GM21529 (cell line): Measurements from ENCODE around the gene LUC7L2.
"Not testable (repeated sequence)": the region's sequence is repeated elsewhere in the genome, so short reads cannot be mapped to it uniquely, and the experiment has no call there.

Source experiments
- ATAC-seq: cut with Tn5 transposase; IDR thresholded peaks from one replicate; pipeline ENCODE4 v1.9.1; 2021; ENCODE audit not compliant: unreplicated experiment

LUC7L2 gene

GRCh38 chr7:139354729-139355128, 5.0 kb upstream of the LUC7L2 start:
- ATAC-seq, result no peak

GRCh38 chr7:139355320-139355719, 4.4 kb upstream of the LUC7L2 start:
- ATAC-seq, result no peak

- ATAC-seq, result not testable (repeated sequence)
Observed at GRCh38 chr7:139357729-139358506, 1.8 kb upstream of the LUC7L2 start.

- ATAC-seq, result peak; percentile 15
Observed at GRCh38 chr7:139358541-139359365, 941 bp upstream of the LUC7L2 start.

GRCh38 chr7:139360210-139360947, 685 bp downstream of the LUC7L2 start:
- peak; percentile 73 for ATAC-seq

GRCh38 chr7:139360948-139361307, 1.2 kb downstream of the LUC7L2 start:
- no peak for ATAC-seq

GRCh38 chr7:139361523-139361922, 1.8 kb downstream of the LUC7L2 start:
- ATAC-seq, result no peak

- no peak for ATAC-seq
Observed at GRCh38 chr7:139362302-139362701, 2.6 kb downstream of the LUC7L2 start.

- no peak for ATAC-seq
Observed at GRCh38 chr7:139362981-139363380, 3.3 kb downstream of the LUC7L2 start.

- ATAC-seq, result no peak
Observed at GRCh38 chr7:139365336-139365735, 5.6 kb downstream of the LUC7L2 start.

GRCh38 chr7:139366400-139366799, 6.7 kb downstream of the LUC7L2 start:
- no peak for ATAC-seq

GRCh38 chr7:139367438-139368155, 7.9 kb downstream of the LUC7L2 start:
- ATAC-seq, result no peak

GRCh38 chr7:139370301-139370942, 10.7 kb downstream of the LUC7L2 start:
- ATAC-seq, result no peak

GRCh38 chr7:139370943-139371313, 11.2 kb downstream of the LUC7L2 start:
- no peak for ATAC-seq

GRCh38 chr7:139374246-139374645, 14.6 kb downstream of the LUC7L2 start:
- no peak for ATAC-seq

GRCh38 chr7:139382439-139382838, 22.7 kb downstream of the LUC7L2 start:
- no peak for ATAC-seq

GRCh38 chr7:139384611-139385010, 24.9 kb downstream of the LUC7L2 start:
- no peak for ATAC-seq

- no peak for ATAC-seq
Observed at GRCh38 chr7:139387594-139387993, 27.9 kb downstream of the LUC7L2 start.

GRCh38 chr7:139389091-139389490, 29.4 kb downstream of the LUC7L2 start:
- no peak for ATAC-seq

GRCh38 chr7:139389774-139390173, 30.1 kb downstream of the LUC7L2 start:
- no peak for ATAC-seq
